Fibroblast of skin of abdomen (primary cell): ENCODE measurements around the gene PIK3R4.

Experiments
- DNase-seq: peaks from one replicate; pipeline ENCODE4 v3.0.0-alpha.2; 2013

The PIK3R4 gene

DNA sequence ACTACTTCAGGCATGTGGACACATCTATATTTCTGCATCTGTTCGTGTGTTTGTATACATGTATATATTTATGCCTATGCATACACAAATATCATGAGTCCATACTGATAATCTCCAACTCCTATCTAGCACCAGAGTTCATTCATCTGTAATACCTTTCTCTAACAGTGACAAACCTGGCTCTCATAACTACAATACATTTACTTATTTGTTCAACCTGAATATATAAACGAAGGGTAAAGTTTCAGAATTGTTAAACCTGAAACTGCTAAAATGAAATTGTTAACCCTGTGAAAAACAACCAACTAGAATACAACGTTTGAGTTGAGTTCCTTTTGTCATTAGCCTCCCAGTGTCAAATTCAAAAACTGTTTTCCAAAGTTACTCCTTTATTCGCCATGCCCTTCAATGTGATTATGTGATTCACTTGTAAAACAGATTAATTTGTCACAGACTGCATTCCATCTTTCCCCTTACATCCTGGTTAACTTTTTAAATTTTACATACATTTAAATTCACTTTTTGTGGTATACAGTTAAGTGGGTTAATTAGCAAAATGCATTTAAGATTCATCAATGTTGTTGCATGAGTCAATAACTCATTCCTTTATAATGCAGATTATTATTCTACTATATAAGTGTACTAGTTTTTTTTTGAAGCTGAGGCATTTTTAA is 58.5 kb downstream of the PIK3R4 start:
- DNase-seq: no peak

DNA sequence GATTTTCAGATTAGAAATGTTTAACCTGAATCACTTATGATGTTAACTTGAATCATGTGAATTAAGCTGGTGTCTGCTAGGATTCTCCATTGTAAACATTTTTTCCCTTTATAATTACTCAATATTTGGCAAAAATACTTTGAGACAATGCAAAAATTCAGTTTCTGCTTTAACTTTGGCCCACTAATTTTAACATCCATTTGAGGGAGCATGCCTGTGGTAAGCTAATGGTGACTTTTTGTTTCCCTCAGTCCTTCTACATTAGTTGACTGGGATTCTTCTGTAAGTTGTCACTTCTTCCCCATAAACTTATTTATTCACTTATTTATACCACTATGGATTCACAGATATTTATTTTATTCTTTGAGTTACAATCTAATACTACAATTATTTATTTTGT is 59.3 kb downstream of the PIK3R4 start:
- no peak for DNase-seq

DNA sequence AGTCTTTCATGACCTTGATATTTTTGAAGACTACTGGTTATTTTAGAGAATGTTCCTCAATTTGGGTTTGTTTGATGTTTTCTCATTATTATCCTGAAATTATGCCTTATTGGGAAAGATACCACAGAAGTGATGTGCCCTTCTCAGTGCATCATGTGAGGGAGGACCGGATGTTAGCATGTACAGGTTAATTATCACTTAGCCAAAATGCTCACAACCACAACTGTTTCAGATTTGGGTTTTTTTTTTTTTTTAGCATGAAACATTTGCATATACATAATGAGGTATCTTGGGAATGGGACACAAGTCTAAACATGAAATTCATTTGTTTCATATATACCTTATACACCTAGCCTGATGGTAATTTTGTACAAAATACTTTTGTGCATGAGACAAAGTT is 59.8 kb downstream of the PIK3R4 start:
- no peak for DNase-seq

DNA sequence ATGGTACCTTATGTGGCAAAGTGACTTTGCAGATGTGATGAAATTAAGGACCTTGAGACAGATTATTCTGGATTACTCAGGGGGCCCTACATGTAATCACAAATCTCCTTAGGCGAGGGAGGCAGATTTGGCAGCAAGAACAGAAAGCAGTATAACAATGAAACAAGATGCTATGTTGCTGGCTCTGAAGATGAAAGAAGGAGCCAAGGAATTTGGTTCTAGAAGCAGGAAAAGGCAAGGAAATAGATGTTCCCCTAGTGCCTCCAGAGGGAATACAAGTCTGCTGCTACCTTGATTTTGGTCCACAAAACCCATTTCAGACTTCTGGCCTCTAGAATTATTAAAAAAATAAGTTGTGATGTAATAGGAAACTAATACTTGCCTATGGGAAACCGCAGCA is 64.5 kb downstream of the PIK3R4 start:
- no peak for DNase-seq

- no peak for DNase-seq
Observed at GRCh38 chr3:130679218-130679617, 67.4 kb downstream of the PIK3R4 start.

DNA sequence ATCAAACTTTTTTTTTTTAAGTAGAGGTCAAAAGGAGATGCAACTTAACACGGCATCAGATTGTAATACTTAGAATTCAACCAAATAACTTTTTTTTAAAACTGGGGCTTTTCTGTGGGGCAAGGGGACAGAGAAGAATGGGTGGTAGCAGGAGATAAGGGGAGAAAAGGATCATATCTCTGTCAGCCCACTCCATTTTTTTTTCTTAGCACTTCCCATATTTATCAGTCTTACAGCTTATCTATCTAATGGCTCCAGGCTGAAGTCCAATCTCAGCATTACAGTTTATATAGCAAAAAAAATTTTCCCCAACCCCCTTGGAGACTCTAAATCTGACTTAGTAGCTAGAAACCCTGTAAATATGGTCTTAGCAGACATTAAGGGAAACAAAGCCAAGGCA is 69.3 kb downstream of the PIK3R4 start:
- DNase-seq: no peak

DNA sequence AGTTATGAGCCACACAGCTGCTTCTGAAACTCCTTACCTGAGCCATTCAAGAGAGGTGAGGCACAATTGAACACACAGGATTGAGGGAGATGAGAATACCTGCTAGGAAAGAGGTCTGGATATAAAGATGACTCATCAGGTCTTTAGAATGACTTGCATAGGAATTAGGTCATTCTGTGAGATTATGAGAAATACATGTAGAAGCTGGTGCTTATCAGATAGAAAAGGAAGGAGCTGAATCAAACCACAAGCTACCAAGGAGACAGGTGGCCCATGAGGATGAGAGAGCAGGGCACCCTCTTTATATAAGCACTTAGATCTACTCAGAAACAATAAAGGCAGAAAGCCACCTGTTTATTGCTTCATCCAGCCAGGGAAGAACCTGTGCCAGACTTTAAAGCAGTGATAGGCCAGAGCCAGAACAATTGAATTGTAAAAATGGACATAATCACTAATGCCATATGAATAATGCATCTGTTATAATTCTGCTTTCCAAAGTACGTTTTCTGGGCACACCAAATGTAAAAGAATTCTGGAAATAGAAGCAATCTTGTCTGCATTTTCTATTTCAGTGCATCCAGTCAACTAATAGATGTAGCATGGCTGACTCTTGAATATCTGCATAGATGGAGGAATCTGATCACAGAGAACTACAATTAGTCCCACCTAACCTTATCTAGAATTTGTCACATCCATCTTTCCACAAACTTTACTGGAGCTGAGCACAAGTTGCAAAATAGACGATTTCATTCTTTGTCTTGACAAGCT is 74.9 kb downstream of the PIK3R4 start:
- DNase-seq: no peak

DNA sequence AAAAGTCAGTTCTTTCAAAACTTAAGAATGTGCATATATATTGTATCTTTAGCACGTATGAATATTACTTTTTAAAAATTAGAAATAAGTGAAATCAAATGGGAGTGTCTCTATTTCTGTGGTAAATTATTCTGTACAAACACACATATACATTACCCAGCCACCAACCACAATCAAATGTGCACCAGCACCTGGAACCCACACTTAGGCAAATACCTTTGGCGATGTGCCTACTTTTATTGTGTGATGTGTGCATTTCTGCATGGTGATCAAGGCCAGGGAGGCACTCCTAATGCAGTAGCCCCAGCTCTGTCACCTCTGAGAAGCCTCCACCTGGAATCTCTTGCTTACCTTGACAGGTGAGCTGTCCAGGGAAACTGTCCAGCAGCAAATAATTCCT is 76.9 kb downstream of the PIK3R4 start:
- DNase-seq: no peak

GRCh38 chr3:130663092-130663491 is 83.5 kb downstream of the PIK3R4 start:
- no peak for DNase-seq

GRCh38 chr3:130662501-130662996 is 84.1 kb downstream of the PIK3R4 start:
- no peak for DNase-seq

DNA sequence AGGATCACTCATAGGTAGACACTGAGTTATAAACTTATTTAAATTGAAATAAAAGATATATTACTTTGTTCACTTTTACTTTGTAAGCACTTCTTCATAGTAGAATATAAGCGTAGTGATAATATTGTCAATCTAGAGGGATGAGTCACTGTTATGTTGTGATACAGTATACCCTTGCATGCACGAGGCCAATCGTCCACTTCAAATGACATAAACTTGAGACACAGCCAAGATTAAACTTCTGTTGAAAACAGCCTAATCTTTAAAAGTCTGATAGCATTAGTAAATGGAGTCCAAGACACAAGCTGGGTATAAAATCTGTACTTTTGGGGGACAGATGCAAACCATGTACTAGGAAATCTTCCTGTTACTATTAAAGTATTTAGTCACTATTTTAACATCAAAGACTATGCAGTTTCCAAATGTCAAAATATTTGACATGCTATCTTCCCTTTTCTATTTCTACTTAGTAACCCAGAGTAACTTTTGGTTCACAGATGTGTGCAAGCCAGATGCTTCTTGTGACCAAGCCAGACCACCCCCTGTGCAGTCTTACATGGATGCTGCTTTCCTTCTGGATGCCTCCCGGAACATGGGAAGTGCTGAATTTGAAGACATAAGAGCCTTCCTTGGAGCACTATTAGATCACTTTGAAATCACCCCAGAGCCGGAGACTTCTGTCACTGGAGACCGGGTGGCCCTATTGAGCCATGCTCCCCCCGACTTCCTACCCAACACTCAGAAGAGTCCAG is 85.3 kb downstream of the PIK3R4 start:
- DNase-seq: no peak

DNA sequence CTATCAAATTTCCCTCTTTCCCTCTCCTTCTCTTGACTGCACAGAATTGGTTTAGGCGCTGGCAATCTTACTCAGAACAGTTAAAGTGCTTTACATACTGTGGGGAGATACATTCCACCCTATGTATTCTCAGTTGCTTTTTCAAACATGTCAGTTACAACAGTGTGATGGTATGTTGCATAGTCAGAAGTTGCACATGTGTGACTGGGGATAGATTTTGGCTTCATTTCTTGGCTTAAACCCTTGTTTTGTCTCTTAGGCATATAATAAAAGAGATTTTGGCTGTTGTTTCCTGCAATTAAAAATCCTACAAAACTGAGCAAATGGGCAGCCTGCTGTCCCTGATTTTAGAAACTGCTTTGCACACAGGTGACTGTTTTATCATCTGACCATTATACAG is 86.7 kb downstream of the PIK3R4 start:
- peak; percentile 61 for DNase-seq

- DNase-seq: peak; percentile 58
Observed at GRCh38 chr3:130658678-130659077, 88.0 kb downstream of the PIK3R4 start.

GRCh38 chr3:130656627-130657026 is 90.0 kb downstream of the PIK3R4 start:
- no peak for DNase-seq

- DNase-seq: no peak
Observed at GRCh38 chr3:130654921-130655320, 91.7 kb downstream of the PIK3R4 start.

GRCh38 chr3:130654091-130654490 is 92.5 kb downstream of the PIK3R4 start:
- no peak for DNase-seq

DNA sequence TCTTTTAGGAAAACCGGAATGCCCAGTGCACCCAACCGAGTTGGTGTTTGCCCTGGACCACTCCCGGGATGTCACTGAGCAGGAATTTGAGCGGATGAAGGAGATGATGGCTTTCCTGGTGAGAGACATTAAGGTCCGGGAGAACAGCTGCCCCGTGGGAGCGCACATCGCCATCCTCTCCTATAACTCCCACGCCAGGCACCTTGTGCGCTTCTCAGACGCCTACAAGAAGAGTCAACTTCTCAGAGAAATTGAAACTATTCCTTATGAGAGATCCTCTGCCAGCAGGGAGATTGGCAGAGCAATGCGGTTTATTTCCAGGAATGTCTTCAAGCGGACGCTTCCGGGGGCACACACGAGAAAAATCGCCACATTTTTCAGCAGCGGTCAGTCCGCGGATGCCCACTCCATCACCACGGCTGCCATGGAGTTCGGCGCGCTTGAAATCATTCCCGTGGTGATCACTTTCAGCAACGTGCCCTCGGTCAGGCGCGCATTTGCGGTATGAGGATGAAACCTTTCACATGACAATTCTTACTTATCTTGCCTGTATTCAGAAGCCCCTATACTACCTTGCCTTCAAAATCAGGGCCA is 97.5 kb downstream of the PIK3R4 start:
- DNase-seq: no peak

DNA sequence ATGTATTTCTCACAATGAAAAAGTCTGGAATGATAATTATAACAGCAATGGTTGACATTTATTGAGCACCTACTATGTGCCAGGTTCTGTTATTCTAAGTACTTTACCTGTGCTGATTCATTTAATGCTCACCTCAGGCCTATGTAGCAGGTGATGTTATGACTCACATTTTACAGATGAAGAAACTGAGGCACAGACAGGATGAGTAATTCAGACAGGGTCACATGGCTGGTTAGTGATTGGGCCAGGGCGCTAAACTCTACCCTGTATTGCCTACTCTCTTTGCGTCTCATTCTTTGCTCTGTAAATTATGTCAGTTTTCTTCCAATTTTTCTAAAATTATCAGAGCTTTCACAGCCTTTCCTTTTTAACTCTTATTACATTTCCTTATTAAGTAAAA is 98.3 kb downstream of the PIK3R4 start:
- DNase-seq: no peak

GRCh38 chr3:130645261-130645660 is 101.4 kb downstream of the PIK3R4 start:
- DNase-seq: no peak

GRCh38 chr3:130644628-130645253 is 101.9 kb downstream of the PIK3R4 start:
- no peak for DNase-seq

- DNase-seq: no peak
Observed at GRCh38 chr3:130640027-130640426, 106.6 kb downstream of the PIK3R4 start.

- no peak for DNase-seq
Observed at GRCh38 chr3:130636480-130637234, 110.0 kb downstream of the PIK3R4 start.
